NCI-H2081 treated with DMSO at 0.1 percent for 48 hours (cell line): Measurements from ENCODE around the gene DPCD.
A peak's percentile ranks its signal among the peaks of the same experiment; 100 is the strongest.

Experiments
- DNase-seq: peaks from one replicate; lab custom pipeline; 2025; lab: John Stamatoyannopoulos, UW

The DPCD gene

GRCh38 chr10:101587725-101588653 lies at the start of gene DPCD, which contains the start of gene POLL:
Gene DPCD (plus strand): TSS chr10:101588321. CDS start chr10:101588337, 16 bp downstream.
Gene POLL (minus strand): TSS chr10:101588257. CDS start chr10:101587360, 897 bp downstream.
- DNase-seq: peak; percentile 40

- no peak for DNase-seq
These were observed 49.7 kb upstream of the DPCD start for GRCh38 chr10:101538446-101538845.

GRCh38 chr10:101545898-101546297 lies 42.2 kb upstream of the DPCD start:
- no peak for DNase-seq

DNA sequence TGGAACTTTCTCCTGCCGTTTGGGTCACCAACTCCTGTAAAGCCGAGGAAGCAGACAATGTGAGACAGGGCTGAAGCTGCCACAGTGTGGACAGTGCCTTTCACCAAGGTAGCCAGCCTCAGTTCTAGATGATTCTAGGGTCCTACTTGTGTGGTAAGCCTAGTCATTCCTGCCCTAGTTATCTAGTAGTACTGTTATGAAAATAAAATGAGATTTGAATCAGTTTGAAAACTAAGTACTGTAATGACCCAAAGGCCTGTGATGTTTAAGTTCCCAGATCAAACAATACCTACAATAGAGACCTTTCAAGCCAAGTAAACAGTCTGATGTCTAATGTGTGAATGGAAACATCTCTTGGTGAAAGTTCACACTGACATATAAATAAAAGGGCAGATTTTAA lies 37.2 kb upstream of the DPCD start:
- DNase-seq: no peak

- DNase-seq: no peak
These were observed 35.7 kb upstream of the DPCD start for GRCh38 chr10:101552442-101552841.

DNA sequence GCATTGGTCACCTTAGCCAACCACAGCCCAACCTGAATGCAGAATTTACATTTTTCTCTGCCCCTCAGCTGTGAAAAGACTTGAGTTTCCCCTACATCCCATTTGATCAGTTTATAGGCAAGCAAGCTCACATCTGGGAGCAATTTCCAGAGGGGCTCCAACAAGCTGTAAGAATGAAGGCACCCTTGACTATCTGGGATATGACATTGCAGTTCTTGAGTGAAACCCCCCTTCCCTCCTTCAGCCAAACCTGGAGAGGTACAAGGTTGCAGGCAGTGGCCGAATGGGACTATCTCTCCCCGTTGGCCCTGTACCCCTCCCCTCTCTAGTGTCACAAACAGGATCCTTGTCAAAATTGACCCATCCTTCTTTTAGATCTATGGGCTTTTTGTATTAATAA lies 30.6 kb upstream of the DPCD start:
- DNase-seq: no peak

- no peak for DNase-seq
These were observed 29.9 kb upstream of the DPCD start for GRCh38 chr10:101558204-101558603.

DNA sequence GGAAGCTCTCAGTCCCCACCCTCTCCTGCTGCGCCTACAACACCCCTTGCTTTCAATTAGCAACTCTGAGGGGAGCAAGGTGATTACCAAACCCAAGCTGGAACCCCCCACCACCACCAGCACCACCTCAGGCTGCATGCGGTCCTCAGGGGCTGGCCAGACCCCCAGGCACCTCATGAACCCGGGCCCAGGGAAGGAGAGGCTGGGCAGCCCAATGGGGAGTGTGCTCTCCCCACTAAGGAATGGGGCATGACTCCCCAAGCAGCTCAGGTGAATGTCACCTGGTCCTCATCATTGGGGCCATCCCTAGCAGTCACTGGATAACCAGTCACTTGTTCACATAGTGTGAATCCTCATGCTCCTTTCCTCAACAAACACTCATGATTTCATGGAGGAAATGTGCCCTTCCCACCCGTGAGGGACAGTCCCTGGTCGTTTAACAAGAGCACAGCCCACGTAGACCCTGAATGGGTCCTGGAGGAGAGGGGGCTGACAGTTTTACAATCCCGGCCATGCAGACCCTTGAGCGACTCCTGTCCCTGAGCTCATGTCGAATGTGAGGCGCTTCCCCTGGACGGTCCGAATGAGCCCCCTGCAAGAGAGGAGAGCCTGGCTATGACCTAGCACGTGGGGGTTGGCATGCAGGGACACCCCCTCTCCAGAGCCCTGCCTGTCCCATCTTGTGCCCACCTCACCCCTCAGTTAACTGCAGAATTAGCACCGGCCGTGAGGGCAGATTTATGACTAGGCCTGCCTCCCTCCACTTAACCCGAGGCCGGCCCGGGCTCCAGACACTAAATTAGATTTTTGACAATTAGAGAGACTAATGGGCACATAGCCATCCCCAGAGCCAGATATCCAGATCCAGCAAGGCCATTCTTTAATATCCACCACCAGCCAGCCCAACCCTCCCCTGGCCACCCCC lies 29.2 kb upstream of the DPCD start:
- no peak for DNase-seq

DNA sequence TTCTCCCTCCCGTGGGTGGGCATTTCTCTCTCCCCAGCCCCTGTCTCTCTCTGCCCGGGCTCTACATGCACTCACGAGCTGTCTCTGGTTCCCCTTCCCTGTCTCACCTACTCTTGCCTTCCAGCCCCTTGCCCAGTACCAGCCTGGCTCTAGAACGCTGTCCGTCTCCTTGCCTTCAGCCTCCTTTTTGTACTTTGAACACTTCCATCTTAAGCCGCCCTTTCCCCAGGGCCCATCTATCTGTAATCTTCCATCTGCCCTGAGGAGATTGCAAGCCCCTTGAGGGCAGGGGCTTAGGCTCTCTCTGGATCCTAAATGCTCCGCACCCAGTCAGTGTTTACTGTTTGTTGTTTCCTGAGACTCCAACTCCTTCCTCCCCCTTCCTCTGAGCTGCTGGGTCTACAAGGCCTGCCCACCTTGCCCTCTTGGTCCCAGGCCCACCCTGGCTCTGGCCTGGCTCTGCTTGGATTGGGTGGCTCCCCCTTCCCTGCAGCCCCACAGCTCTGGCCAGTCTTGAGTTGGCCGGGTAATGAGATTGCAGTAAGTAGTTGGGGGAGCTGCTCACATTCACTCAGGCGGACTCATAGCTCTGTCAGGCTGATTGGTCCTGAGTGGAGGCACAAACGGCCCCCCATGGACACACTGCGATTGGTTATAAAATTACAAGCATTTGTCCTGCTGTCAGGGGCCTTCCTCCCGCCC lies 28.4 kb upstream of the DPCD start:
- DNase-seq: no peak

DNA sequence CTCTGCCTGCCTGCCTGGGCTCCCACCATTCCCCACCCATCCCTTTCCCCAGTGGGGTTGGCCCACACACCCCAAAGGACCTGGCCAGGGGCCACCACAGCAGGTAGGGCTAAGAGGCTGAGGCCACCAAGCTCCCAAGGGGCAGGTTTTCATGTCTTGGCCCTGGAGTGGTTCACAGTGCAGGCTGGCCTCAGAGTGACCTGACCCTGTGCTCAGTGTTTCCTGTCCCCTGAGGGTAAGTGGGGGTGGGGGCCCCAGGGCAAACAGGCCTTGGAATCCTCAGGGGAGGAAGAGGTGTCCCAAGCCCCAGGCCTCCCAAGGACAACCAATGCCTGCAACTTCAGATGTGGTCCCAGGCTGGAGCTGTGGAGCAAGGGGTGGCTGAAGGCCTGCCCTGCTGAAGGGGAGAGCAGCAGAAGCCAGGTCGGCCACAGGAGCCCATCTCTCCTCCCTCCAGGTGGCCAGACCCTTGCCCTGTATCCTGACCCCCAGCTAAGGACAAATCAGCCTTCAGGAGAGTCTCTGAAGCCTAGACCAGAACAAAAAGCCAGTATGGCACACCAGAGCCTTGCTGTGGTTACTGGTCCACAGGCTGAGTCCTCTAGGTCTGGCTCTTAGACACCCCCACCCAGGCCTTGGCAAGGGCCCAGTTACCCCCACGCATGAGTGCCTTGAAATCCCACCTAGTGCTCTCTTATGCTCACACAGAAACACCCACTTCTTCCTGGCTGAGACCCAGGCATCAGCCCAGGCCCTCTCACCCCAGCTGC lies 27.6 kb upstream of the DPCD start:
- DNase-seq: no peak

GRCh38 chr10:101561068-101561915 lies 26.8 kb upstream of the DPCD start:
- DNase-seq: no peak

GRCh38 chr10:101562231-101562630 lies 25.9 kb upstream of the DPCD start:
- no peak for DNase-seq

- DNase-seq: no peak
These were observed 25.1 kb upstream of the DPCD start for GRCh38 chr10:101563007-101563406.

DNA sequence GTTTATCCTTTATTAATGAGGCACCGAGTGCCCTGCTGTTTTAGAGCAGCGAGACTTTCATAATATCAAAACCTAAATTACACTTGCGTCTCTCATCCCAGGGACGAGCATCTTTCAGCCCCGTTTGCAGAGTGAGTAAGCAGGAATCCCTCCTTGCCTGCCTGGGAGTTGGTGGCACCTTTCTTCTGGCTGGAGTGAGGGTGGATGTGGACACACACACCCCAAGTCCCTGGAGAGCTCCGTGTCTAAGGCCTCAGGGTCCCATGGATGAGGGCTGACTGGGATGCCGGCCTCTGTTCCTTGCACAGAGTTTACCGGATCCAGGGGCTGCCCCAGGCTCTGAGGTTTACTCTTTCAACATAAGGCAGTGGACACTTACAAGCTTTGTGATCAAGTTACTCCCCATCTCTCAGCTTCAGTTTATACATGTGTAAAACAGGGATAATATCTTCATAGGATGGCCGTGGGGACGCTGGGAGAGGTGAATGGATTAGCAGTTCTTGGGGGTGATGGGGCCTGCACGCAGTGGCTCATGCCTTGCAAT lies 24.6 kb upstream of the DPCD start:
- DNase-seq: no peak

DNA sequence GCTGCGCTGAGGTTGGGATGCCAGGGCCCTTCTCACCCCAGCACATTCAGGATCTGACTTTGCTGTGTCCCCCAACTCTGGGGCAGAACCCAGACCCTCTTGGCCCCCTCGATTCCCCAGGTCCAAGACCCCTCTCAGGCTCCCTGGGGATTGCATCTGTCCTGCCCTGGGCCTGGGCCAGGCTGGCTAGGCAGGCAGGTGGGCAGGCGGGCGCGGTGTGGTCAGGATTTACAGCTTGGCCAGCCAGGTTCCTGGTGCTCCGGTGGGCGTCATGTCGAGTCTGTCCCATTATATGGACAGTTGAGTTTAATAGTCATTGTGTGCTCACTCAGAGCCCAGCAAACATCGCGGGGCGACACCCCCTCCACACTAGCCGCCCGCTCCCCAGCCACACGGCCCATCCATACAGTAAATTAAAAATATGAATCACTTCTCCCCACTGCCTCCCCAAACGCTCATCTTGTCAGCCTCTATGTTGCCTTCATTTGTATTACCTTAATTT lies 23.6 kb upstream of the DPCD start:
- no peak for DNase-seq

DNA sequence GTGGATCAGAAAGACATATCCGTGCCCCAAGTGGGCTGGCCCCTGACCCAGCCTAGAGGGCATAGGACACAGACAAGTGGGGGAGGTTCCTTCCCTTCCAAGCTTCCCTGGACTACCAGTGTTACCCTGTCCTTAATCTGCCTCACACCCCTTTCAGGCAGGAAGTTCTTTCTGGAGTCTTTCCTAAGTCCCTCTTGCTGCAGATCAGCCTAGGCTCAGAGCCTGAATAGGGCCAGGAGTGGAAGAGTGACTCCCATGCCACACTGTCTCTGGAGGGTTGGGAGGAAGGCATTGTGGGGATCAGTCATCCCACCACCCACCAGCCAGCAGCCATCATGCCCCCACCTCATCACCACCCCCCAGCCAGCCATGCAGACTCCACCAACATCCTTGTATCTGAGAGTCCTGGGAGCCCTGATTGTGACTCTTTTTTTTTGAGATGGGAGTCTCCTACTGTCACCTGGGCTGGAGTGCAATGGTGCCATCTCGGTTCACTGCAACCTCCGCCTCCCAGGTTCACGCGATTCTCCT lies 22.7 kb upstream of the DPCD start:
- no peak for DNase-seq

DNA sequence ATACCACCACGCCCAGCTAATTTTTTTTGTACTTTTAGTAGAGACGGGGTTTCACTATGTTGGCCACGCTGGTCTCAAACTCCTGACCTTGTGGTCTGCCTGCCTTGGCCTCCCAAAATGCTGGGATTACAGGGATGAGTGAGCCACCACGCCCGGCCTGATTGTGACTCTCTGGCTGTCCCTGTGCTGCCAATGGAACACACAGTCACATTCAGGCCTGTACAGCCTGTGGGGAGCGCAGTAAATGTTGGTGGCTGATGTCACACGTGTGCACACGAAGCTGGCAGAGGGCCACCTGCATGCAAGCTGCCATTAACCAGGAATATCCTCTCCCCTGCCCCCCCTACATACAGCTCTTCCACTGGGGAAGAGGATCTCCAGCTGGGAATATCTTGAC lies 22.2 kb upstream of the DPCD start:
- DNase-seq: no peak

DNA sequence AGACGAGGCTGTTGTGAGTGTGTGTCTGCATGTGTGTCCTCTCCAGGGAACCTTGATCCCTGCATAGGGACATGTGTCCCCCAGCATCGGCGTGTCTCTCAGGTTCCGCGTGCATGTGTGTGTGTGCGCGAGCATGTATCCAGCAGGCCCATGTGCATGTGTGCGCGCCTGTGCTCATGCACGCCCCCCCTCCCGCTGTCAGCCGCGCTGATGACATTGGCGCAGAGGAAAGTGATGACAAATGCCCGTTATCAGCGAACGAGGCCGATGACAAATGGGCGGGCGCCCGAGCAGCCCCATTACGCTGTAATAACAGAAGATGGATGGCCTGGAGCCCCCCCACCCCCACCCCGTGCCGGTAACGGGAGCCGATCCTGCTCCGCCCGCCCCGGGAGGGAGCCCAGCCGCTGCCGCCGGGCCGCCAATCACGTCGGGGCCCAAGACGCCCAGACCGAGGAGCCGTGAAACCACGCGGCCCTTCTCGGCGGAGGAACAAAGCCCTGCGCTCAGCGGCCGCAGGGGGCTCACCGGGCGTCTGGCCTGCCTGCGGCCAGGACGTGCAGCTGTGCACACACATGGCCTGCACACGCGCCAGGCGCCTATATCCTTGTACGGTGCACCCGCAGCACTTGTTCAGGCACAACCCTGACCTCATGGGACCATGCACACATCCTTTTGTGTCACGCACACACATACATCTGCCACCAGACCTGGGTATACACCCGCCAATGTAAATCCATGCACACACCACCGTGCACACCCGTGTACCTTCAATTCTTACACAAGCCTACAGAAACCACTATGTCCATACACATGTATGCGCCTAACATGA lies 21.6 kb upstream of the DPCD start:
- DNase-seq: no peak
